HL-60 (cell line): Measurements from ENCODE around the gene SH3GL2.

Source experiments
- CTCF ChIP-seq: IDR thresholded peaks from one replicate; pipeline ENCODE4 v1.5.1; 2011; ENCODE audit warnings: low read length, control low read depth, inconsistent platforms; ENCODE audit not compliant: insufficient read depth
- GABPA ChIP-seq: IDR thresholded peaks from 2 replicates; pipeline ENCODE4 v1.6.1; 2012; ENCODE audit warnings: low read depth
- POLR2AphosphoS5 ChIP-seq: IDR thresholded peaks from 2 replicates; pipeline ENCODE4 v1.6.1; 2012; ENCODE audit warnings: low read depth
- SPI1 ChIP-seq: IDR thresholded peaks from 2 replicates; pipeline ENCODE4 v1.6.1; 2012; ENCODE audit warnings: low read depth, mild to moderate bottlenecking, borderline replicate concordance
- TF ChIP-seq, protein P1 (sequence below): IDR thresholded peaks from 2 replicates; pipeline ENCODE4 v1.6.1; 2012; ENCODE audit warnings: low read depth; ENCODE audit not compliant: insufficient replicate concordance

DNA sequence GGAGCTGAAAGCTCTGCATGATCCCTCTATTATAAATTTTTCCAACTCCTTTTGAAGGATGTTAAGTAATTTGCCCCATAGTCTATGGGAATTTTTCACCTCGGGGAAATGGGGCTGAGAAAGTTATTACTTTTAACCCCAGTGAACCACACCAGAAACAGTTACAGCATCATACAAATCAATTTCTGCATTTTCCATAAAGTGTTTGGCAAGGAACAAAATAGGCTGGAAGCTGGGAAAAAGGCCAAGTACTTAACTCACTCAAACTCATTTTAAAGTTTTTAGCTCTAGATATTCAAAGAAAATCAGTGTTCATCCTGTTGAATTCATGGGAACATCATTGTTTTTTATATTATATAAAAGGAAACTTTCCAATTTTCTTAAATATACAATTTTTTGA, 160.9 kb downstream of the SH3GL2 start:
- no peak for TF ChIP-seq CTCF
- TF ChIP-seq, protein P1, sequence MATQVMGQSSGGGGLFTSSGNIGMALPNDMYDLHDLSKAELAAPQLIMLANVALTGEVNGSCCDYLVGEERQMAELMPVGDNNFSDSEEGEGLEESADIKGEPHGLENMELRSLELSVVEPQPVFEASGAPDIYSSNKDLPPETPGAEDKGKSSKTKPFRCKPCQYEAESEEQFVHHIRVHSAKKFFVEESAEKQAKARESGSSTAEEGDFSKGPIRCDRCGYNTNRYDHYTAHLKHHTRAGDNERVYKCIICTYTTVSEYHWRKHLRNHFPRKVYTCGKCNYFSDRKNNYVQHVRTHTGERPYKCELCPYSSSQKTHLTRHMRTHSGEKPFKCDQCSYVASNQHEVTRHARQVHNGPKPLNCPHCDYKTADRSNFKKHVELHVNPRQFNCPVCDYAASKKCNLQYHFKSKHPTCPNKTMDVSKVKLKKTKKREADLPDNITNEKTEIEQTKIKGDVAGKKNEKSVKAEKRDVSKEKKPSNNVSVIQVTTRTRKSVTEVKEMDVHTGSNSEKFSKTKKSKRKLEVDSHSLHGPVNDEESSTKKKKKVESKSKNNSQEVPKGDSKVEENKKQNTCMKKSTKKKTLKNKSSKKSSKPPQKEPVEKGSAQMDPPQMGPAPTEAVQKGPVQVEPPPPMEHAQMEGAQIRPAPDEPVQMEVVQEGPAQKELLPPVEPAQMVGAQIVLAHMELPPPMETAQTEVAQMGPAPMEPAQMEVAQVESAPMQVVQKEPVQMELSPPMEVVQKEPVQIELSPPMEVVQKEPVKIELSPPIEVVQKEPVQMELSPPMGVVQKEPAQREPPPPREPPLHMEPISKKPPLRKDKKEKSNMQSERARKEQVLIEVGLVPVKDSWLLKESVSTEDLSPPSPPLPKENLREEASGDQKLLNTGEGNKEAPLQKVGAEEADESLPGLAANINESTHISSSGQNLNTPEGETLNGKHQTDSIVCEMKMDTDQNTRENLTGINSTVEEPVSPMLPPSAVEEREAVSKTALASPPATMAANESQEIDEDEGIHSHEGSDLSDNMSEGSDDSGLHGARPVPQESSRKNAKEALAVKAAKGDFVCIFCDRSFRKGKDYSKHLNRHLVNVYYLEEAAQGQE, result no peak
- TF ChIP-seq POLR2AphosphoS5, result no peak
- no peak for TF ChIP-seq SPI1
- TF ChIP-seq GABPA, result no peak
